ENCODE data around the gene ITPR1.

ITPR1 gene

DNA sequence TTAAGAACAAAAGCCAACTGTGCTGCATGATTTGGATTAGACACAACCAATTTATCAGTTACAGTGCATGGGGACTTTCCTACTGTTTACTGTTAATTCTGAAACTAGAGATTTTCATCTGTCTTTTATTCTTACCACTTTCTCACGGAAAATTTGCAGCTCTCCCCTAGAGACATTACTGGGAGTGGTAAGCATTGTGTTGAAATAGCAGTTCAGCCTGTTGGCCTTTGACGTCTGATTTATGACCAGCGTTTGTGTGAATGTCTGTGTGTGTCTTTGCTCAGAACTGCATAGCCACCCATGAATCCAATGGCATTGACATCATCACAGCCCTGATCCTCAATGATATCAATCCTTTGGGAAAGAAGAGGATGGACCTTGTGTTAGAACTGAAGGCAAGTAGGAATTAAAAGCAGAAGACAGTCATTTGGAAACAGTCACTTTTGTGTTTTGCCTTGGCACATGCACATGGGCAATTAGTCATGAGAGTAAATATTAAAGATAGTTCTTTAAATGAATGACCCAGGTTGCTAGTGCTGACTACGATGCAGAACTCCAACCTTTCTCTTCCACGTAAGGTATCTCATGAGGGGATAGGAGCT, 283.9 kb downstream of the ITPR1 start (continued):
- TF ChIP-seq ZFP41 (tag by site-specific recombination; IDR thresholded peaks at IDR 0.05; ENCODE audit: borderline replicate concordance) (no peak), KLF1 (tag by site-specific recombination; IDR thresholded peaks at IDR 0.05) (no peak)

DNA sequence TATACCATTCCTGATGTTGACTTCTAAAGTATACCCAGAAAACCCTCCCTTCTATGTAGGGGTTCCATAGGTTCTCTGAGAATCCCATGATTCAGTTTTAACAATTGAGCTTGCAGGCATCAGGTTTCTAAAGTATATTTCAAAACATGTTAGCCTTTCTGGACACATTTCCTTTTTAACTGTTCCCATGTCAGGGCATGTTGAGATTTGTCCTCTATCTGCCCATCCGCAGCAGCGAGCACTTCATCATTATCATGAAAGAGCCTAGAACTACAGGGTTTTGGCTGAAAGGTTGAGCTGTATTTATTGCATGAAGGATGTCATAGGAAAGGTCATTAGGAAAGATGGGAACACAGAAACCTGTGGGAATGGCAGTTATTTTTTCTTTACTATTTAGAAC, 285.0 kb downstream of the ITPR1 start:
- ChIA-PET POLR2A (no interaction called here), CTCF (interaction anchor here (0.6 kb wide), 1 partner anchor 10 kb away, joined by 3 read pairs; no protein-coding TSS in a partner anchor)
- no peaks in the 10 kb centered on the region for H3K9me3 ChIP-seq (ENCODE audit: control insufficient read depth, insufficient read depth, low read depth, low read length)

DNA sequence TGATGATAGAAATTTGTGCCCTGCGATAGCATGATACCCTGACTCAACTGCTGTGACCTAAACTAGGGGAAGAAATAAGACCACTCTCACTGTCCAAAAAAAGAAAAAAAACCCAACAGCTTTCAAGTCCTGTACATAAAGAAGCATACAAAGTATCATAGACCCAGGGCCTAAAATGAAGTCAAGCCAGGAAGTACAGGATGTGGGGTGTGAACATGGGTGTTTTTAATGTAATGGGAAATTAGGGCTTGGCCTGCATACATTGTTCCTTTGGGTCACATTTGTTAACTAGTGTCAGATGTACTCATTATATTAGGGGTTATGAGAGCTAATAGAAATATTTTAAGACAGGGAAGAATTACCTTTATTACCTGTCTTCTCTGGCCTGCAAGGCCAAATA, 285.6 kb downstream of the ITPR1 start:
- TF ChIP-seq ZBTB1 (tag by site-specific recombination; IDR thresholded peaks at IDR 0.05) (no peak), REPIN1 (tag by site-specific recombination; IDR thresholded peaks at IDR 0.05; ENCODE audit: low read depth) (no peak), ZNF341 (tag by site-specific recombination; IDR thresholded peaks at IDR 0.05; ENCODE audit: low read depth) (no peak), MZF1 (tag by site-specific recombination; IDR thresholded peaks at IDR 0.05; ENCODE audit: borderline replicate concordance) (no peak), ZNF350 (tag by site-specific recombination; IDR thresholded peaks at IDR 0.05) (no peak), MEIS1 (CRISPR knock-in tag; IDR thresholded peaks at IDR 0.05; ENCODE audit: borderline replicate concordance) (no peak), YY2 (tag by site-specific recombination; IDR thresholded peaks at IDR 0.05) (no peak), ZNF777 (tag by site-specific recombination; IDR thresholded peaks at IDR 0.05; ENCODE audit: borderline replicate concordance) (no peak), ZBTB20 (tag by site-specific recombination; IDR thresholded peaks at IDR 0.05) (no peak), SP2 (tag by site-specific recombination; IDR thresholded peaks at IDR 0.05) (no peak), ZNF10 (tag by site-specific recombination; IDR thresholded peaks at IDR 0.05) (no peak), ZNF571 (tag by site-specific recombination; IDR thresholded peaks at IDR 0.05) (no peak), ZNF585B (tag by site-specific recombination; IDR thresholded peaks at IDR 0.05) (no peak), ZNF48 (tag by site-specific recombination; IDR thresholded peaks at IDR 0.05) (no peak)
- TF ChIP-seq, protein P1, sequence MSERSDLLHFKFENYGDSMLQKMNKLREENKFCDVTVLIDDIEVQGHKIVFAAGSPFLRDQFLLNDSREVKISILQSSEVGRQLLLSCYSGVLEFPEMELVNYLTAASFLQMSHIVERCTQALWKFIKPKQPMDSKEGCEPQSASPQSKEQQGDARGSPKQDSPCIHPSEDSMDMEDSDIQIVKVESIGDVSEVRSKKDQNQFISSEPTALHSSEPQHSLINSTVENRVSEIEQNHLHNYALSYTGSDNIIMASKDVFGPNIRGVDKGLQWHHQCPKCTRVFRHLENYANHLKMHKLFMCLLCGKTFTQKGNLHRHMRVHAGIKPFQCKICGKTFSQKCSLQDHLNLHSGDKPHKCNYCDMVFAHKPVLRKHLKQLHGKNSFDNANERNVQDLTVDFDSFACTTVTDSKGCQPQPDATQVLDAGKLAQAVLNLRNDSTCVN (tag by site-specific recombination; optimal IDR thresholded peaks at IDR 0.05) = no peak
- TF ChIP-seq, protein P2, sequence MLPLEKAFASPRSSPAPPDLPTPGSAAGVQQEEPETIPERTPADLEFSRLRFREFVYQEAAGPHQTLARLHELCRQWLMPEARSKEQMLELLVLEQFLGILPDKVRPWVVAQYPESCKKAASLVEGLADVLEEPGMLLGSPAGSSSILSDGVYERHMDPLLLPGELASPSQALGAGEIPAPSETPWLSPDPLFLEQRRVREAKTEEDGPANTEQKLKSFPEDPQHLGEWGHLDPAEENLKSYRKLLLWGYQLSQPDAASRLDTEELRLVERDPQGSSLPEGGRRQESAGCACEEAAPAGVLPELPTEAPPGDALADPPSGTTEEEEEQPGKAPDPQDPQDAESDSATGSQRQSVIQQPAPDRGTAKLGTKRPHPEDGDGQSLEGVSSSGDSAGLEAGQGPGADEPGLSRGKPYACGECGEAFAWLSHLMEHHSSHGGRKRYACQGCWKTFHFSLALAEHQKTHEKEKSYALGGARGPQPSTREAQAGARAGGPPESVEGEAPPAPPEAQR (tag by site-specific recombination; IDR thresholded peaks at IDR 0.05) = no peak
- POLR2A ChIA-PET = no interaction called here
- H3K27ac ChIP-seq (ENCODE audit: extremely low read depth, low read depth, low read length) = no peak overlapping the region
- no peaks in the 10 kb centered on the region for H3K4me1 ChIP-seq (ENCODE audit: control insufficient read depth, insufficient read depth, low read length)
- CTCF ChIA-PET = no interaction called here
- peaks cover 0 to 18% of the 10 kb centered on the region in 2 experiments; a peak in 1 of 3 replicates for H3K36me3 ChIP-seq (ENCODE audit: control insufficient read depth in 2 of 2, insufficient read depth in 1 of 2, low read length in 2 of 2)
- H3K4me3 ChIP-seq (ENCODE audit: low read depth, low read length) = no peak overlapping the region
- H3K9me3 ChIP-seq (ENCODE audit: control insufficient read depth, insufficient read depth, low read depth, low read length) = no peaks in the 10 kb centered on the region

More for the DNA sequence above, 285.0 kb downstream of the ITPR1 start:
- no peak overlapping the region for H3K4me3 ChIP-seq (ENCODE audit: low read depth, low read length)
- peaks cover 0 to 14% of the 10 kb centered on the region in 2 experiments; a peak in 1 of 3 replicates for H3K36me3 ChIP-seq (ENCODE audit: control insufficient read depth in 2 of 2, insufficient read depth in 1 of 2, low read length in 2 of 2)
- H3K4me1 ChIP-seq (ENCODE audit: control insufficient read depth, insufficient read depth, low read length) = no peaks in the 10 kb centered on the region
- H3K27ac ChIP-seq (ENCODE audit: extremely low read depth, low read depth, low read length) = no peak overlapping the region
- TF ChIP-seq, protein P3, sequence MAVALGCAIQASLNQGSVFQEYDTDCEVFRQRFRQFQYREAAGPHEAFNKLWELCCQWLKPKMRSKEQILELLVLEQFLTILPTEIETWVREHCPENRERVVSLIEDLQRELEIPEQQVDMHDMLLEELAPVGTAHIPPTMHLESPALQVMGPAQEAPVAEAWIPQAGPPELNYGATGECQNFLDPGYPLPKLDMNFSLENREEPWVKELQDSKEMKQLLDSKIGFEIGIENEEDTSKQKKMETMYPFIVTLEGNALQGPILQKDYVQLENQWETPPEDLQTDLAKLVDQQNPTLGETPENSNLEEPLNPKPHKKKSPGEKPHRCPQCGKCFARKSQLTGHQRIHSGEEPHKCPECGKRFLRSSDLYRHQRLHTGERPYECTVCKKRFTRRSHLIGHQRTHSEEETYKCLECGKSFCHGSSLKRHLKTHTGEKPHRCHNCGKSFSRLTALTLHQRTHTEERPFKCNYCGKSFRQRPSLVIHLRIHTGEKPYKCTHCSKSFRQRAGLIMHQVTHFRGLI (tag by site-specific recombination; IDR thresholded peaks at IDR 0.05) = no peak

Measured in HEK293 (cell line).